CD14-positive monocyte (primary cell): Measurements from ENCODE around the gene SUCNR1. TPM values are rescaled to one million over a fixed set of nuclear protein-coding genes. Genes with fewer than 3 reads are reported as not detected.

Experiments used
- DNase-seq, 3 donors: peaks; one replicate each; pipeline ENCODE4 v3.0.0-alpha.2; 2011 to 2022
- H2AFZ ChIP-seq: 2 replicates; pipeline ENCODE4 v1.6.0; 2012; ENCODE audit warnings: mild to moderate bottlenecking, low read depth, low read length, inconsistent platforms; ENCODE audit not compliant: insufficient read depth, poor library complexity, severe bottlenecking
- H3K27ac ChIP-seq, 2 donors: 1 replicate in 1 of 2; 2 replicates in 1 of 2; pipeline ENCODE4 v1.5.1; 2012 to 2013; ENCODE audit warnings: low read length in 2 of 2, control low read depth in 1 of 2, inconsistent platforms in 1 of 2, low read depth in 1 of 2, mild to moderate bottlenecking in 1 of 2
- H3K27me3 ChIP-seq, 2 donors: one replicate each; pipeline versions ENCODE4 v1.6.0 to v1.6.1; 2011 to 2013; ENCODE audit warnings: low read length in 2 of 2; ENCODE audit not compliant: control insufficient read depth in 2 of 2, insufficient read depth in 2 of 2
- H3K36me3 ChIP-seq, 2 donors: replicated peaks in 1 of 2; 1 replicate in 1 of 2; 2 replicates in 1 of 2; pipeline versions ENCODE4 v1.5.1 to v1.6.1; 2012 to 2013; ENCODE audit warnings: low read length in 2 of 2, control low read depth in 1 of 2, inconsistent platforms in 1 of 2, mild to moderate bottlenecking in 1 of 2; ENCODE audit not compliant: insufficient read depth in 2 of 2, control insufficient read depth in 1 of 2
- H3K4me1 ChIP-seq, 2 donors: 1 replicate in 1 of 2; 2 replicates in 1 of 2; pipeline versions ENCODE4 v1.5.1 to v1.6.1; 2012 to 2013; ENCODE audit warnings: low read length in 2 of 2, control low read depth in 1 of 2, inconsistent platforms in 1 of 2, mild to moderate bottlenecking in 1 of 2, moderate library complexity in 1 of 2; ENCODE audit not compliant: insufficient read depth in 2 of 2, control insufficient read depth in 1 of 2
- H3K4me2 ChIP-seq: replicated peaks from 2 replicates; pipeline ENCODE3; 2012; ENCODE audit warnings: low read length, moderate library complexity, mild to moderate bottlenecking; ENCODE audit not compliant: poor library complexity, severe bottlenecking; ENCODE audit errors: extremely low read depth
- H3K4me3 ChIP-seq, 3 experiments: fragments of 200-600 bp in 1 of 3; sonication (generic) in 1 of 3; replicated peaks in 1 of 3; 1 replicate in 2 of 3; 2 replicates in 1 of 3; pipeline ENCODE4 v1.5.1; 2011 to 2013; ENCODE audit warnings: low read length in 3 of 3, mild to moderate bottlenecking in 3 of 3, control low read depth in 2 of 3, low read depth in 2 of 3, inconsistent platforms in 1 of 3, moderate library complexity in 1 of 3
- H3K79me2 ChIP-seq: 2 replicates; pipeline ENCODE4 v1.6.0; 2012; ENCODE audit warnings: mild to moderate bottlenecking, control low read depth, inconsistent platforms, low read length, moderate library complexity; ENCODE audit not compliant: insufficient read depth
- H3K9ac ChIP-seq: 2 replicates; pipeline ENCODE4 v1.6.0; 2017; ENCODE audit warnings: low read length, mild to moderate bottlenecking; ENCODE audit not compliant: insufficient read depth, poor library complexity, severe bottlenecking
- H3K9me3 ChIP-seq, 2 donors: replicated peaks in 1 of 2; 1 replicate in 1 of 2; 2 replicates in 1 of 2; pipeline versions ENCODE4 v1.5.1 to v1.6.1; 2012 to 2013; ENCODE audit warnings: low read length in 2 of 2, control low read depth in 1 of 2; ENCODE audit not compliant: control insufficient read depth in 1 of 2, insufficient read depth in 1 of 2
- H4K20me1 ChIP-seq: 2 replicates; pipeline ENCODE4 v1.6.0; 2012; ENCODE audit warnings: mild to moderate bottlenecking, low read length, control low read depth, moderate library complexity; ENCODE audit not compliant: insufficient read depth
- H3K27ac Mint-ChIP-seq, 7 donors: one replicate each; pipeline ENCODE4 v1.8.0; 2020; ENCODE audit warnings: mild to moderate bottlenecking in 7 of 7, mixed read lengths in 7 of 7, moderate library complexity in 6 of 7, inconsistent platforms in 2 of 7
- H3K27me3 Mint-ChIP-seq, 3 donors: one replicate each; pipeline ENCODE4 v1.8.0; 2021 to 2022; ENCODE audit warnings: low read depth in 3 of 3, mild to moderate bottlenecking in 3 of 3, mixed read lengths in 3 of 3, moderate library complexity in 3 of 3, inconsistent platforms in 1 of 3
- H3K36me3 Mint-ChIP-seq, 2 donors: one replicate each; pipeline ENCODE4 v1.8.0; 2020; ENCODE audit warnings: mixed read lengths in 2 of 2, inconsistent platforms in 1 of 2, mild to moderate bottlenecking in 1 of 2
- H3K4me1 Mint-ChIP-seq: one replicate; pipeline ENCODE4 v1.8.0; 2020; ENCODE audit warnings: mild to moderate bottlenecking, mixed read lengths
- H3K4me3 Mint-ChIP-seq, 2 donors: one replicate each; pipeline ENCODE4 v1.8.0; 2020; ENCODE audit warnings: mild to moderate bottlenecking in 2 of 2, mixed read lengths in 2 of 2, moderate library complexity in 1 of 2
- H3K9me3 Mint-ChIP-seq, 7 donors: one replicate each; pipeline ENCODE4 v1.8.0; 2020 to 2022; ENCODE audit warnings: mixed read lengths in 7 of 7, mild to moderate bottlenecking in 6 of 7, moderate library complexity in 6 of 7, inconsistent platforms in 2 of 7
- WGBS: methylation state at CpG from one replicate; pipeline ENCODE4 v1.1.5; 2013; ENCODE audit warnings: missing lambda C conversion rate; ENCODE audit not compliant: insufficient coverage; 5-methylcytosine and 5-hydroxymethylcytosine counted together
- intact Hi-C, 2 donors: fragments of 100-400 bp; cut with micrococcal nuclease; formaldehyde crosslinking; loops; one replicate each; pipeline versions ENCODE4 v1.15.0 to v1.15.1; 2023
- polyA plus RNA-seq, 3 donors: library from polyadenylated mRNA; depleted of rRNA in 1 of 3; unstranded in 2 of 3; stranded (reverse) in 1 of 3; fragments of 300-500 nt in 2 of 3; fragments of >200 nt in 1 of 3; fragmentation: Illumina TruSeq in 2 of 3; gene quantifications; 1 replicate in 2 of 3; 2 replicates in 1 of 3; pipeline ENCODE4 v1.2.3, GENCODE V29; 2012 to 2021
- TF ChIP-seq, protein P1 (sequence below): fragments of 200-600 bp; IDR thresholded peaks from one replicate; pipeline ENCODE4 v1.8.0; 2022; ENCODE audit warnings: antibody characterized with exemption, mild to moderate bottlenecking

The SUCNR1 gene
- polyA plus RNA-seq, 3 donors, result 0.09 to 0.28 (median 0.20) TPM

DNA sequence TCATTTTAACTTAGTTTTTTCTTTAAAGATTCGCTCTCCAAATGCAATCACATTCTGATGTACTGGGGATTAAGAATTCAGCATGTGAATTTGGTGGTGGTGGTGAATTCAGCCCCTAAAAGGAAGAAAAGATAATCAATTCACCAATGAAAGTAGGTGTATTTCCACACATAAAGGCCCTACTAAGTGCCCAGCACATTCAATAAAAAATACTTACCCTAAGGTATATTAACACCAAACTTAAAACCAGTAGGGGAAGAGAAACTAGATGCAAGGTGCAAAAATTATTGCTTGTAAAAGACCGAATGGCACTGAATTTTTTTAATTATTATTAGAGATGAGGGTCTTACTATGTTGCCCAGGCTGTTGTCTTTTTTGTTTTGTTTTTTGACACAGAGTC is 16.8 kb upstream of the SUCNR1 start:
- Histone ChIP-seq H3K9me3 (peaks cover 0 to 4% of the 10 kb centered on the region in 2 donors), H4K20me1 (no peaks in the 10 kb centered on the region), H3K9ac (no peak overlapping the region), H3K4me2 (no peak overlapping the region), H3K4me3 (no peak overlapping the region), H3K79me2 (no peaks in the 10 kb centered on the region), H3K36me3 (no peaks in the 10 kb centered on the region), H3K27ac (no peak overlapping the region), H3K4me1 (no peaks in the 10 kb centered on the region), H3K27me3 (no peaks in the 10 kb centered on the region), H2AFZ (no peak overlapping the region)
- Mint-ChIP-seq H3K36me3 (no peaks in the 10 kb centered on the region), H3K27ac (no peak overlapping the region), H3K9me3 (peaks cover 0 to 2% (median 0%) of the 10 kb centered on the region in 7 donors), H3K4me3 (no peak overlapping the region), H3K4me1 (peaks cover 2% of the 10 kb centered on the region), H3K27me3 (no peaks in the 10 kb centered on the region)
- TF ChIP-seq, protein P1, sequence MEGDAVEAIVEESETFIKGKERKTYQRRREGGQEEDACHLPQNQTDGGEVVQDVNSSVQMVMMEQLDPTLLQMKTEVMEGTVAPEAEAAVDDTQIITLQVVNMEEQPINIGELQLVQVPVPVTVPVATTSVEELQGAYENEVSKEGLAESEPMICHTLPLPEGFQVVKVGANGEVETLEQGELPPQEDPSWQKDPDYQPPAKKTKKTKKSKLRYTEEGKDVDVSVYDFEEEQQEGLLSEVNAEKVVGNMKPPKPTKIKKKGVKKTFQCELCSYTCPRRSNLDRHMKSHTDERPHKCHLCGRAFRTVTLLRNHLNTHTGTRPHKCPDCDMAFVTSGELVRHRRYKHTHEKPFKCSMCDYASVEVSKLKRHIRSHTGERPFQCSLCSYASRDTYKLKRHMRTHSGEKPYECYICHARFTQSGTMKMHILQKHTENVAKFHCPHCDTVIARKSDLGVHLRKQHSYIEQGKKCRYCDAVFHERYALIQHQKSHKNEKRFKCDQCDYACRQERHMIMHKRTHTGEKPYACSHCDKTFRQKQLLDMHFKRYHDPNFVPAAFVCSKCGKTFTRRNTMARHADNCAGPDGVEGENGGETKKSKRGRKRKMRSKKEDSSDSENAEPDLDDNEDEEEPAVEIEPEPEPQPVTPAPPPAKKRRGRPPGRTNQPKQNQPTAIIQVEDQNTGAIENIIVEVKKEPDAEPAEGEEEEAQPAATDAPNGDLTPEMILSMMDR, result no peak
- no peak for DNase-seq
- WGBS, result no CpG with 5 or more reads among the region's 2 CpGs
- intact Hi-C loops, result no loop called here

DNA sequence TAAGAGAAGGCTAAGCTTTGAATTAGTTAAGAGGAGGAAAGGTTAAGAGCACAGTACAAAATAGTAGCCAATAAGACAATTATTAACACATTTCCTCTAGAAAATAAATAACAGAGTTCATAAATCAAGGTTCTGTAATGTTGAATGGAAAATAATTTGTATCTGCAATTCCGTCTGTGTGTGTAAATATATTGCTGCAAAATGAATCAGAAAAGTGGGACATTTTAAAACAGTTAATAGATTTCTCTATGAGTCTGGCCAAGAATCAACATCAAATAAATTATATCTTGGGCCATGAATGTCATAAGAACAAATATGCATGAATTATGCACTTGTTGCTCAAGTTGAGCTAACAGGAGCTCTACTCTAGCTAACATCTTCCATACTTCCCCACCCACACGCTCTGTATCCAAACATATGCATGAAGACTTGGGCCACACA is 14.2 kb upstream of the SUCNR1 start:
- H3K27me3 Mint-ChIP-seq, result no peaks in the 10 kb centered on the region
- H3K9ac ChIP-seq, result no peak overlapping the region
- H3K27ac Mint-ChIP-seq, result no peak overlapping the region
- H2AFZ ChIP-seq, result no peak overlapping the region
- H3K9me3 ChIP-seq, result no peaks in the 10 kb centered on the region
- H3K4me2 ChIP-seq, result no peak overlapping the region
- no peaks in the 10 kb centered on the region for H3K9me3 Mint-ChIP-seq
- H3K4me3 ChIP-seq, result no peak overlapping the region
- H3K4me3 Mint-ChIP-seq, result no peak overlapping the region
- H4K20me1 ChIP-seq, result no peaks in the 10 kb centered on the region
- no peaks in the 10 kb centered on the region for H3K36me3 ChIP-seq
- no peaks in the 10 kb centered on the region for H3K36me3 Mint-ChIP-seq
- intact Hi-C loops, result no loop called here
- peaks cover under 1% of the 10 kb centered on the region for H3K4me1 Mint-ChIP-seq
- no peaks in the 10 kb centered on the region for H3K27me3 ChIP-seq
- no CpG with 5 or more reads among the region's 2 CpGs for WGBS
- no peak overlapping the region for H3K27ac ChIP-seq
- H3K79me2 ChIP-seq, result no peaks in the 10 kb centered on the region
- TF ChIP-seq, protein P1, result no peak
- H3K4me1 ChIP-seq, result no peaks in the 10 kb centered on the region
- no peak for DNase-seq
